ENCODE data around the gene ELMO1.

ELMO1 gene

GRCh38 chr7:37070031-37070430, 378.6 kb downstream of the ELMO1 start:
- DNase-seq (no peak), ATAC-seq (ENCODE audit: insufficient read depth, low read depth) (no peak)
- no peaks in the 10 kb centered on the region for H3K4me1 ChIP-seq (ENCODE audit: insufficient read depth, low read length)
- TF ChIP-seq EZH2 (IDR thresholded peaks at IDR 0.05; ENCODE audit: borderline replicate concordance, low read depth, low read length, severe bottlenecking) (no peak), CTCF (IDR thresholded peaks at IDR 0.05; ENCODE audit: borderline replicate concordance, extremely low read depth, low read length, poor library complexity, severe bottlenecking) (no peak)
- H4K20me1 ChIP-seq (ENCODE audit: insufficient read depth, low read length) = no peaks in the 10 kb centered on the region
- no peaks in the 10 kb centered on the region for H3K79me2 ChIP-seq (ENCODE audit: insufficient read depth, low read length)
- H3K36me3 ChIP-seq (ENCODE audit: insufficient read depth, low read length) = 0 out of 2 replicates have a peak, but pooled peaks cover 5% of the 10 kb centered on the region
- H3K27me3 ChIP-seq (ENCODE audit: insufficient read depth, low read length, poor library complexity) = no peaks in the 10 kb centered on the region
- H3K9me3 ChIP-seq (ENCODE audit: insufficient read depth, low read length, severe bottlenecking) = no peaks in the 10 kb centered on the region
- H3K9ac ChIP-seq (ENCODE audit: low read depth, low read length) = no peak overlapping the region
- no peak overlapping the region for H2AFZ ChIP-seq (ENCODE audit: low read depth, low read length)
- H3K4me2 ChIP-seq (ENCODE audit: insufficient read depth, low read length) = no peak overlapping the region
- H3K4me3 ChIP-seq (ENCODE audit: low read depth in 1 of 2, low read length in 2 of 2) = no peak overlapping the region
- H3K27ac ChIP-seq (ENCODE audit: low read length) = no peak overlapping the region

GRCh38 chr7:37069336-37069735, 379.3 kb downstream of the ELMO1 start:
- TF ChIP-seq CTCF (IDR thresholded peaks at IDR 0.05; ENCODE audit: borderline replicate concordance, extremely low read depth, low read length, poor library complexity, severe bottlenecking) (no peak), EZH2 (IDR thresholded peaks at IDR 0.05; ENCODE audit: borderline replicate concordance, low read depth, low read length, severe bottlenecking) (no peak)
- ATAC-seq (ENCODE audit: insufficient read depth, low read depth) (no peak), DNase-seq (no peak)

GRCh38 chr7:37068902-37069301, 379.8 kb downstream of the ELMO1 start:
- no peak overlapping the region for H2AFZ ChIP-seq (ENCODE audit: low read depth, low read length)
- H3K36me3 ChIP-seq (ENCODE audit: insufficient read depth, low read length) = 0 out of 2 replicates have a peak, but pooled peaks cover 5% of the 10 kb centered on the region
- H4K20me1 ChIP-seq (ENCODE audit: insufficient read depth, low read length) = no peaks in the 10 kb centered on the region
- DNase-seq (no peak), ATAC-seq (ENCODE audit: insufficient read depth, low read depth) (no peak)
- TF ChIP-seq CTCF (IDR thresholded peaks at IDR 0.05; ENCODE audit: borderline replicate concordance, extremely low read depth, low read length, poor library complexity, severe bottlenecking) = no peak
- no peak for TF ChIP-seq EZH2 (IDR thresholded peaks at IDR 0.05; ENCODE audit: borderline replicate concordance, low read depth, low read length, severe bottlenecking)
- no peaks in the 10 kb centered on the region for H3K9me3 ChIP-seq (ENCODE audit: insufficient read depth, low read length, severe bottlenecking)
- no peaks in the 10 kb centered on the region for H3K4me1 ChIP-seq (ENCODE audit: insufficient read depth, low read length)
- no peak overlapping the region for H3K4me2 ChIP-seq (ENCODE audit: insufficient read depth, low read length)
- H3K27me3 ChIP-seq (ENCODE audit: insufficient read depth, low read length, poor library complexity) = no peaks in the 10 kb centered on the region
- H3K4me3 ChIP-seq (ENCODE audit: low read depth in 1 of 2, low read length in 2 of 2) = no peak overlapping the region
- H3K79me2 ChIP-seq (ENCODE audit: insufficient read depth, low read length) = no peaks in the 10 kb centered on the region
- H3K9ac ChIP-seq (ENCODE audit: low read depth, low read length) = no peak overlapping the region
- H3K27ac ChIP-seq (ENCODE audit: low read length) = no peak overlapping the region

More at GRCh38 chr7:37069336-37069735, 379.3 kb downstream of the ELMO1 start:
- Histone ChIP-seq H3K27ac (ENCODE audit: low read length) (no peak overlapping the region), H3K79me2 (ENCODE audit: insufficient read depth, low read length) (no peaks in the 10 kb centered on the region), H3K4me2 (ENCODE audit: insufficient read depth, low read length) (no peak overlapping the region), H2AFZ (ENCODE audit: low read depth, low read length) (no peak overlapping the region), H3K9ac (ENCODE audit: low read depth, low read length) (no peak overlapping the region), H3K4me3 (ENCODE audit: low read depth in 1 of 2, low read length in 2 of 2) (no peak overlapping the region), H3K36me3 (ENCODE audit: insufficient read depth, low read length) (0 out of 2 replicates have a peak, but pooled peaks cover 5% of the 10 kb centered on the region), H4K20me1 (ENCODE audit: insufficient read depth, low read length) (no peaks in the 10 kb centered on the region), H3K4me1 (ENCODE audit: insufficient read depth, low read length) (no peaks in the 10 kb centered on the region), H3K27me3 (ENCODE audit: insufficient read depth, low read length, poor library complexity) (no peaks in the 10 kb centered on the region), H3K9me3 (ENCODE audit: insufficient read depth, low read length, severe bottlenecking) (no peaks in the 10 kb centered on the region)

- Histone ChIP-seq H3K4me3 (ENCODE audit: low read depth in 1 of 2, low read length in 2 of 2) (no peak overlapping the region), H3K4me1 (ENCODE audit: insufficient read depth, low read length) (no peaks in the 10 kb centered on the region), H3K79me2 (ENCODE audit: insufficient read depth, low read length) (no peaks in the 10 kb centered on the region), H3K36me3 (ENCODE audit: insufficient read depth, low read length) (0 out of 2 replicates have a peak, but pooled peaks cover 5% of the 10 kb centered on the region), H2AFZ (ENCODE audit: low read depth, low read length) (no peak overlapping the region), H3K27me3 (ENCODE audit: insufficient read depth, low read length, poor library complexity) (no peaks in the 10 kb centered on the region), H3K4me2 (ENCODE audit: insufficient read depth, low read length) (no peak overlapping the region), H3K9me3 (ENCODE audit: insufficient read depth, low read length, severe bottlenecking) (no peaks in the 10 kb centered on the region), H4K20me1 (ENCODE audit: insufficient read depth, low read length) (no peaks in the 10 kb centered on the region), H3K9ac (ENCODE audit: low read depth, low read length) (no peak overlapping the region), H3K27ac (ENCODE audit: low read length) (no peak overlapping the region)
- ATAC-seq (ENCODE audit: insufficient read depth, low read depth) = no peak
- DNase-seq = no peak
- TF ChIP-seq EZH2 (IDR thresholded peaks at IDR 0.05; ENCODE audit: borderline replicate concordance, low read depth, low read length, severe bottlenecking) = no peak
- no peak for TF ChIP-seq CTCF (IDR thresholded peaks at IDR 0.05; ENCODE audit: borderline replicate concordance, extremely low read depth, low read length, poor library complexity, severe bottlenecking)
Measured at GRCh38 chr7:37068038-37068437, 380.6 kb downstream of the ELMO1 start.

All from DND-41 (cell line).